Tibial nerve (tissue), 4 donors: ENCODE results near the gene OR2AE1. TPM values are rescaled to one million over a fixed set of nuclear protein-coding genes. Genes with fewer than 3 reads are reported as not detected.
"Not testable (repeated sequence)": the region's sequence is repeated elsewhere in the genome, so short reads cannot be mapped to it uniquely, and the experiment has no call there.

Experiments
- DNase-seq, 2 donors: peaks; one replicate each; pipeline ENCODE4 v3.0.0-alpha.2; 2019; ENCODE audit warnings: low spot score in 2 of 2
- H3K27ac ChIP-seq, 4 donors: fragments of 200-600 bp; sonication (generic) in 3 of 4; one replicate each; pipeline ENCODE4 v1.5.1; 2017 to 2019; ENCODE audit warnings: mild to moderate bottlenecking in 1 of 4
- H3K27me3 ChIP-seq, 2 donors: fragments of 200-600 bp; sonication (generic) in 1 of 2; one replicate each; pipeline versions ENCODE4 v1.5.1 to v1.6.0; 2017 to 2019
- H3K36me3 ChIP-seq, 3 donors: fragments of 200-600 bp; sonication (generic); one replicate each; pipeline ENCODE4 v1.5.1; 2018 to 2019
- H3K4me1 ChIP-seq, 4 donors: fragments of 200-600 bp; sonication (generic) in 3 of 4; one replicate each; pipeline ENCODE4 v1.5.1; 2017 to 2019
- H3K4me3 ChIP-seq, 4 donors: fragments of 200-600 bp; sonication (generic) in 3 of 4; one replicate each; pipeline ENCODE4 v1.5.1; 2017 to 2019; ENCODE audit warnings: mild to moderate bottlenecking in 1 of 4, moderate library complexity in 1 of 4
- H3K9me3 ChIP-seq, 4 donors: fragments of 200-600 bp; sonication (generic) in 3 of 4; one replicate each; pipeline ENCODE4 v1.5.1; 2017 to 2019
- EP300 ChIP-seq, 2 donors: sonication (generic); formaldehyde crosslinking; IDR thresholded peaks; one replicate each; pipeline ENCODE4 v1.6.1; 2017; ENCODE audit warnings: antibody characterized with exemption in 2 of 2, mild to moderate bottlenecking in 1 of 2
- POLR2A ChIP-seq, 2 donors: fragments of 450-650 bp; IDR thresholded peaks; one replicate each; pipeline ENCODE4 v1.6.1; 2017; ENCODE audit warnings: antibody characterized with exemption in 2 of 2, mild to moderate bottlenecking in 2 of 2, moderate library complexity in 2 of 2
- WGBS, 2 donors: methylation state at CpG; one replicate each; pipeline ENCODE4 v1.1.5; 2018; 5-methylcytosine and 5-hydroxymethylcytosine counted together
- total RNA-seq, 4 donors: library from RNA; depleted of rRNA; stranded (reverse); fragments of >200 nt; gene quantifications; one replicate each; pipeline ENCODE4 v1.1.0, GENCODE V29; 2016
- TF ChIP-seq, protein P1 (sequence below), 5 experiments: fragments of 200-600 bp in 3 of 5; fragments of 450-650 bp in 2 of 5; sonication (generic) in 3 of 5; IDR thresholded peaks; one replicate each; pipeline ENCODE4 v1.5.1; 2016 to 2019; ENCODE audit warnings: antibody characterized with exemption in 5 of 5, mild to moderate bottlenecking in 3 of 5, moderate library complexity in 2 of 5

OR2AE1 gene
- total RNA-seq, 4 donors from 2014 or later, result 2.0 TPM; not detected in 3

DNA sequence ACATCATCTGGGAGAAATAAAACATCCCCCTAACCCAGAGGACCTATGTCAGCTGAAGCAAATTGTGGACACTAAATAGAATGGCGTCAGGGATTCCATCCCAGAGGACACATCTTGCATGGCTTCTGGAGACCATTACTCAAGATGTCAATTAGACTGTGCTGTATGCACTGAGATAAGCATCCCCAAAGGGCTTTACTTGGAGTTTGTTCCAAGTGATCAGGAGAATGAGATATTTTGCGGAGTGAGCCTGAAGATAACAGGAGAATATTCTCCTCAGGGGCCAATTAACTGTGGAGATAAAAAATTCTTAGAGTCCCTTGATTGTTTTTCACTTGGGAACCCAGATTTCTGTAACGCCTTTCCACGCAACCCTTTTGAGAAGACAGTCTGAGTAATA is 4.5 kb upstream of the OR2AE1 start:
- no peaks in the 10 kb centered on the region for H3K4me1 ChIP-seq
- 68 to 80% methylated on average over 4 of the region's 4 CpGs for WGBS, 2 donors
- H3K4me3 ChIP-seq, result no peak overlapping the region
- no peak for TF ChIP-seq EP300 (IDR thresholded peaks at IDR 0.05)
- TF ChIP-seq, protein P1, sequence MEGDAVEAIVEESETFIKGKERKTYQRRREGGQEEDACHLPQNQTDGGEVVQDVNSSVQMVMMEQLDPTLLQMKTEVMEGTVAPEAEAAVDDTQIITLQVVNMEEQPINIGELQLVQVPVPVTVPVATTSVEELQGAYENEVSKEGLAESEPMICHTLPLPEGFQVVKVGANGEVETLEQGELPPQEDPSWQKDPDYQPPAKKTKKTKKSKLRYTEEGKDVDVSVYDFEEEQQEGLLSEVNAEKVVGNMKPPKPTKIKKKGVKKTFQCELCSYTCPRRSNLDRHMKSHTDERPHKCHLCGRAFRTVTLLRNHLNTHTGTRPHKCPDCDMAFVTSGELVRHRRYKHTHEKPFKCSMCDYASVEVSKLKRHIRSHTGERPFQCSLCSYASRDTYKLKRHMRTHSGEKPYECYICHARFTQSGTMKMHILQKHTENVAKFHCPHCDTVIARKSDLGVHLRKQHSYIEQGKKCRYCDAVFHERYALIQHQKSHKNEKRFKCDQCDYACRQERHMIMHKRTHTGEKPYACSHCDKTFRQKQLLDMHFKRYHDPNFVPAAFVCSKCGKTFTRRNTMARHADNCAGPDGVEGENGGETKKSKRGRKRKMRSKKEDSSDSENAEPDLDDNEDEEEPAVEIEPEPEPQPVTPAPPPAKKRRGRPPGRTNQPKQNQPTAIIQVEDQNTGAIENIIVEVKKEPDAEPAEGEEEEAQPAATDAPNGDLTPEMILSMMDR (IDR thresholded peaks at IDR 0.05), result no peak
- TF ChIP-seq POLR2A (IDR thresholded peaks at IDR 0.05), result no peak
- peaks cover 0 to 5% (median 0%) of the 10 kb centered on the region in 3 donors for H3K36me3 ChIP-seq
- H3K27me3 ChIP-seq, result no peaks in the 10 kb centered on the region
- peaks cover 0 to 10% (median 0%) of the 10 kb centered on the region in 4 donors for H3K9me3 ChIP-seq
- DNase-seq, result no peak
- no peak overlapping the region for H3K27ac ChIP-seq

DNA sequence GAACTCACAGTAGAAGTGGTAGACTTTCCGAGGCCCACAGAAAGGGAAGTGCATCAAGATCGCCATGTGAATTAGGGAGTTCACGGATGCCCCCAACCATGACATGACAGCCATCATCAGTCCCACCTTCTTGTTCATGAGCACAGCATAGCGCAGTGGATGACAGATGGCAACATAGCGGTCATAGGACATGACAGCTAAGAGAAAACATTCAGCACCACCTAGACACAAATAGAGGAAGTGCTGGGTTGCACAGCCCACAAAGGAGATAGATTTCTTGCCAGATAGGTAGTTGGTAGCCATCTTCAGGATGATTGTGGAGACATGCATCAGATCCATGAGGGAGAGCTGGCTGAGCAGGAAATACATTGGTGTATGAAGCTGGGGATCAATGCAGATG is 342 bp downstream of the OR2AE1 start:
- DNase-seq, result no peak
- WGBS, 2 donors, result 84 to 93% methylated on average over 5 of the region's 5 CpGs
- Histone ChIP-seq H3K4me3 (no peak overlapping the region), H3K36me3 (peaks cover 0 to 9% (median 0%) of the 10 kb centered on the region in 3 donors), H3K9me3 (no peaks in the 10 kb centered on the region), H3K4me1 (no peaks in the 10 kb centered on the region), H3K27ac (no peak overlapping the region), H3K27me3 (no peaks in the 10 kb centered on the region)
- TF ChIP-seq POLR2A (IDR thresholded peaks at IDR 0.05) (no peak), EP300 (IDR thresholded peaks at IDR 0.05) (no peak)
- TF ChIP-seq, protein P1 (IDR thresholded peaks at IDR 0.05), result no peak

DNA sequence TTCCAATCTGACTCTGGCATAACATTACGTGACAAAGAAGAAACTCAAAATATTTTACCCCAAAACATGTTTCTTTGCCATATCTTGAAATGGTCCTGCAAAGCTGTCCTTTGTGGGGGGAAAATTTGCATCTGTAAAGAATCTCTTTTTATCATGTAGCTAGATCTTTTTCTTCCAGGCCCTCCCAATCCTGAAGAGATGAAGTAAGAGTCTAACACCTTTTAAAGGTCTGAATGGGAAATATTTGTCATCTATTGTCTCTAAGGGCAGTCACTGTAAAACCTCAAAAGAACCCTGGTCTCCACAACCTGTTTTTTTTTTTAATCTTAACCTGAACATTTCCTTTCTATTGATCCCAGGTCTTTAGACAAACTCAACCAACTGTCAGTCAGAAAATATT is 8.6 kb downstream of the OR2AE1 start:
- Histone ChIP-seq H3K27ac (no peak overlapping the region), H3K4me3 (no peak overlapping the region), H3K36me3 (no peaks in the 10 kb centered on the region), H3K9me3 (peaks cover 0 to 23% (median 0%) of the 10 kb centered on the region in 4 donors), H3K27me3 (no peaks in the 10 kb centered on the region), H3K4me1 (no peaks in the 10 kb centered on the region)
- TF ChIP-seq, protein P1 (IDR thresholded peaks at IDR 0.05), result no peak
- no peak for TF ChIP-seq POLR2A (IDR thresholded peaks at IDR 0.05)
- TF ChIP-seq EP300 (IDR thresholded peaks at IDR 0.05), result no peak
- WGBS, 2 donors, result 87 to 95% methylated on average over 1 of the region's 1 CpG
- no peak for DNase-seq

DNA sequence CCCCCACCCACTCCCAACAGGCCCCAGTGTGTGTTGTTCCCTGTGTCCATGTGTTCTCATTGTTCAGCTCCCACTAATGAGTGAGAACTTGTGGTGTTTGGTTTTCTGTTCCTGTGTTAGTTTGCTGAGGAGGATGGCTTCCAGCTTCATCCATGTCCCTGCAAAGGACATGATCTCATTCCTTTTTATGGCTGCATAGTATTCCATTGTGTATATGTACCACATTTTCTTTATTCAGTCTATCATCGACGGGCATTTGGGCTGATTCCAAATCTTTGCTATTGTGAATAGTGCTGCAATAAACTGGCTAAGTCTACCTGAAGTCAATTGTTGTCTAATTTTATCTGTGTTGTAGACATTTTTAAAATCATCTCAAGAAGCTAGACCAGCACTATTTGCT is 9.4 kb downstream of the OR2AE1 start:
- not testable (repeated sequence) for H3K27me3 ChIP-seq, H3K27ac ChIP-seq, H3K4me3 ChIP-seq, H3K4me1 ChIP-seq, DNase-seq, H3K36me3 ChIP-seq
- WGBS, 2 donors, result 95 to 97% methylated on average over 2 of the region's 2 CpGs
- H3K9me3 ChIP-seq, result peaks cover 0 to 26% (median 0%) of the 10 kb centered on the region in 4 donors

DNA sequence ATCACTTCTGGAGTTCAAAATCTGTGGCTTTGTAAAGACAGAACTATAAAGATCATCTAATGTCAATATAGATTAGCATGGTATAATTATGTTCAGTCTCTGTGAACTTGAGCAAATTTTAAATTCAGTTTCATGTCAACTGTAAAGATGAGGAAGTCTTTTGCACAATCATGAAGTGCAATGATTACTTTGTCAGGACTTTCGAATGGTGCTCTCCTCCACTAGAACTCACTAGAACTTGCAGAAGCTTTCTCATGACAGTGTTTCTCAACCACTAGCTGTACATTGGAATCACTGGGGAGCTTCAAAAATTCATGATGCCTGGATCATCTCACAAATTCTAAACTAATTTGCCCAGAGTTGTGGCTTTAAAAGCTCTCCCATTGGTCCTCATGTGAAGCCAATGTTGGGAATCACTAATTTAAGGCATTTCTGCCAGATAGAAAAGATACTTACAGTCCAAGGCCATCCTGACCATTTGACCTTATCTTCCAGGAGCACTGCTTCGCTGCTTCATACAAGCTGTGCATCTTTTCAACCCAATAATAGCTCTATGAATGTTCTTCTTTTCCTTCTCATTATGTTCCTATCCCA is 12.9 kb downstream of the OR2AE1 start:
- WGBS, 2 donors, result 53 to 57% methylated on average over 2 of the region's 2 CpGs
- TF ChIP-seq, protein P1 (IDR thresholded peaks at IDR 0.05), result no peak
- no peak for TF ChIP-seq EP300 (IDR thresholded peaks at IDR 0.05)
- no peak for TF ChIP-seq POLR2A (IDR thresholded peaks at IDR 0.05)
- H3K27me3 ChIP-seq, result no peaks in the 10 kb centered on the region

More for the DNA sequence above, 12.9 kb downstream of the OR2AE1 start:
- Histone ChIP-seq H3K9me3 (peaks cover 0 to 26% (median 0%) of the 10 kb centered on the region in 4 donors), H3K4me3 (no peak overlapping the region), H3K36me3 (no peaks in the 10 kb centered on the region), H3K4me1 (peaks cover 0 to 23% (median 0%) of the 10 kb centered on the region in 4 donors), H3K27ac (no peak overlapping the region)
- no peak for DNase-seq
